Measurements from ENCODE around the gene GPR137. TPM values are rescaled to one million over a fixed set of nuclear protein-coding genes. Genes with fewer than 3 reads are reported as not detected.

Gene GPR137
- total and polyA plus RNA-seq, 9 of the 15 experiments (the other 6 are each of a cell fraction or from before 2014, with no cell fraction given) = 0.32 to 26.7 (median 10.7) TPM

GRCh38 chr11:64334764-64335735, 49.4 kb downstream of the GPR137 start (continued):
- TF ChIP-seq ZBTB40 (IDR thresholded peaks at IDR 0.05) (0 out of 2 replicates have a peak, but pooled peaks have one; percentile 11), ZBTB40 (CRISPR knock-in tag; IDR thresholded peaks at IDR 0.05) (0 out of 2 replicates have a peak, but pooled peaks have one; percentile 22), ZNF354B (CRISPR knock-in tag; IDR thresholded peaks at IDR 0.05) (no peak), CTCFL (IDR thresholded peaks at IDR 0.05; ENCODE audit: borderline replicate concordance, insufficient read depth, low read depth, low read length, poor library complexity, severe bottlenecking) (no peak), ZNF639 (CRISPR knock-in tag; conservative IDR thresholded peaks at IDR 0.05 in 1 of 2, IDR thresholded peaks at IDR 0.05 in 1 of 2) (peak in 1 of 2 experiments; percentile 88; a peak in 2 of 4 replicates)
